ENCODE data around the gene HOXB9.
A peak's percentile ranks its signal among the peaks of the same experiment; 100 is the strongest.

HOXB9 gene

GRCh38 chr17:48622857-48623256, 3.3 kb downstream of the HOXB9 start:
- DNase-seq, result no peak

GRCh38 chr17:48621410-48622392, 4.5 kb downstream of the HOXB9 start:
- no peak for DNase-seq

GRCh38 chr17:48620461-48621139, 5.6 kb downstream of the HOXB9 start:
- DNase-seq, result no peak

GRCh38 chr17:48619826-48620449, 6.2 kb downstream of the HOXB9 start:
- DNase-seq, result no peak

GRCh38 chr17:48618256-48618896, 7.8 kb downstream of the HOXB9 start:
- DNase-seq, result peak; percentile 85

GRCh38 chr17:48617471-48618255, 8.5 kb downstream of the HOXB9 start:
- no peak for DNase-seq

GRCh38 chr17:48616717-48617470, 9.3 kb downstream of the HOXB9 start:
- no peak for DNase-seq

GRCh38 chr17:48615963-48616716, 10.0 kb downstream of the HOXB9 start:
- no peak for DNase-seq

- DNase-seq, result no peak
Measured at GRCh38 chr17:48615047-48615962, 10.9 kb downstream of the HOXB9 start, which contains the start of gene HOXB8. TSS of gene HOXB8 (minus strand) at chr17:48615292. CDS start at chr17:48614704, 588 bp downstream.

GRCh38 chr17:48613862-48614694, 12.1 kb downstream of the HOXB9 start:
- DNase-seq, result no peak

- DNase-seq, result no peak
Measured at GRCh38 chr17:48612854-48613691, 13.1 kb downstream of the HOXB9 start.

- no peak for DNase-seq
Measured at GRCh38 chr17:48612456-48612853, 13.7 kb downstream of the HOXB9 start.

- no peak for DNase-seq
Measured at GRCh38 chr17:48611681-48612455, 14.3 kb downstream of the HOXB9 start.

GRCh38 chr17:48611213-48611612, 14.9 kb downstream of the HOXB9 start:
- no peak for DNase-seq

GRCh38 chr17:48610282-48611211, 15.6 kb downstream of the HOXB9 start, which contains the start of gene HOXB7:
TSS of gene HOXB7 (minus strand) at chr17:48611017. CDS start at chr17:48610918, 99 bp downstream.
- DNase-seq, result peak; percentile 17

Measured in midbrain (tissue), 1 donor.